DND-41 (cell line): Measurements from ENCODE around the gene TNIK.

Source experiments
- CTCF ChIP-seq: IDR thresholded peaks from 2 replicates; pipeline ENCODE4 v1.5.1; 2012; ENCODE audit warnings: borderline replicate concordance, low read length, moderate library complexity, mild to moderate bottlenecking; ENCODE audit not compliant: poor library complexity, severe bottlenecking; ENCODE audit errors: extremely low read depth
- EZH2 ChIP-seq: IDR thresholded peaks from 3 replicates; pipeline ENCODE4 v1.6.1; 2012; ENCODE audit warnings: borderline replicate concordance, low read depth, mild to moderate bottlenecking, moderate library complexity, low read length, inconsistent platforms; ENCODE audit not compliant: severe bottlenecking

- no peak for TF ChIP-seq CTCF
- no peak for TF ChIP-seq EZH2
Observed at GRCh38 chr3:171342783-171343420, 117.3 kb downstream of the TNIK start.
